Activated B cell treated with CpG ODN at 0.5 μM for 24 hours (primary cell): ENCODE results near the gene OR2Z1. TPM values are rescaled to one million over a fixed set of nuclear protein-coding genes. Genes with fewer than 3 reads are reported as not detected.
"Not testable (repeated sequence)": the region's sequence is repeated elsewhere in the genome, so short reads cannot be mapped to it uniquely, and the experiment has no call there.

Experiments
- ATAC-seq: fragments of 200-7000 bp; cut with Tn5 transposase; one replicate; pipeline ENCODE4 v1.10.0; 2021; ENCODE audit warnings: low read depth, mild to moderate bottlenecking, moderate library complexity
- CTCF ChIA-PET: fragments of 350-600 bp; sonication (Branson Sonifier 250); formaldehyde crosslinking; loops from one replicate; lab custom pipeline; 2021; ENCODE audit warnings: antibody characterized with exemption; lab: Charles Lee
- POLR2A ChIA-PET: fragments of 350-600 bp; sonication (Branson Sonifier 250); formaldehyde crosslinking; loops from one replicate; lab custom pipeline; 2021; ENCODE audit warnings: antibody characterized with exemption; lab: Charles Lee
- DNase-seq: peaks from one replicate; pipeline ENCODE4 v3.0.0; 2022
- H3K27ac Mint-ChIP-seq: one replicate; pipeline ENCODE4 v1.8.0; 2020; ENCODE audit warnings: mixed read lengths
- H3K27me3 Mint-ChIP-seq: one replicate; pipeline ENCODE4 v1.8.0; 2021; ENCODE audit warnings: mixed read lengths
- H3K36me3 Mint-ChIP-seq: one replicate; pipeline ENCODE4 v1.8.0; 2021; ENCODE audit warnings: low read depth, mixed read lengths
- H3K4me1 Mint-ChIP-seq: one replicate; pipeline ENCODE4 v1.8.0; 2021; ENCODE audit warnings: mixed read lengths
- H3K4me3 Mint-ChIP-seq: one replicate; pipeline ENCODE4 v1.8.0; 2020; ENCODE audit warnings: mild to moderate bottlenecking, mixed read lengths
- H3K9me3 Mint-ChIP-seq: one replicate; pipeline ENCODE4 v1.8.0; 2020; ENCODE audit warnings: mixed read lengths
- intact Hi-C: fragments of 100-400 bp; cut with micrococcal nuclease; formaldehyde crosslinking; loops from one replicate; pipeline ENCODE4 v1.15.1; 2024
- total RNA-seq: library from RNA; stranded (reverse); gene quantifications from 2 replicates; pipeline ENCODE4 v1.2.3, GENCODE V29; 2022
- TF ChIP-seq, protein P1 (sequence below): fragments of 200-600 bp; IDR thresholded peaks from one replicate; pipeline ENCODE4 v1.8.0; 2022; ENCODE audit warnings: antibody characterized with exemption, mild to moderate bottlenecking

Gene OR2Z1
- total RNA-seq, 1 donor from 2014 or later: not detected

DNA sequence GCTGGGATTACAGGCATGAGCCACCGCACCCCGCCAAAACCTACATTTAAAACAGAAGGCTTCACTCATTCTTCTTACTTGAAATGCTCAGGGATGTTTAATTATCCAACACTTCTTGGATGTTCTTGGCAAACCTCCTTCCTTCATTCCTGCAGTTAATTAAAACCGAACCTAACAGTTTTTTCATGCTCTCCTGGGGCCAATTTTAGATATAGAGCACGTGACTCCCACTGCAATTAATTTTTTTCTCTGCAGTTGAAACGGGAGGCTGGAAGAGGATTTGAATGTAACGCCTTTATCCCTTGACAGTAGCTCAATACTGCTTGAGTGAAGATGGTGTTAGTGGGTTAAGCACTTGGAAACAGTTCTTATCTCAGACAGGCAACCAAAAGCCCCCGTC lies 18.2 kb upstream of the OR2Z1 start:
- CTCF ChIA-PET: no interaction called here
- intact Hi-C loops: no loop called here
- no peak overlapping the region for H3K27ac Mint-ChIP-seq
- DNase-seq (no peak), ATAC-seq (no peak)
- H3K36me3 Mint-ChIP-seq: no peaks in the 10 kb centered on the region
- TF ChIP-seq, protein P1, sequence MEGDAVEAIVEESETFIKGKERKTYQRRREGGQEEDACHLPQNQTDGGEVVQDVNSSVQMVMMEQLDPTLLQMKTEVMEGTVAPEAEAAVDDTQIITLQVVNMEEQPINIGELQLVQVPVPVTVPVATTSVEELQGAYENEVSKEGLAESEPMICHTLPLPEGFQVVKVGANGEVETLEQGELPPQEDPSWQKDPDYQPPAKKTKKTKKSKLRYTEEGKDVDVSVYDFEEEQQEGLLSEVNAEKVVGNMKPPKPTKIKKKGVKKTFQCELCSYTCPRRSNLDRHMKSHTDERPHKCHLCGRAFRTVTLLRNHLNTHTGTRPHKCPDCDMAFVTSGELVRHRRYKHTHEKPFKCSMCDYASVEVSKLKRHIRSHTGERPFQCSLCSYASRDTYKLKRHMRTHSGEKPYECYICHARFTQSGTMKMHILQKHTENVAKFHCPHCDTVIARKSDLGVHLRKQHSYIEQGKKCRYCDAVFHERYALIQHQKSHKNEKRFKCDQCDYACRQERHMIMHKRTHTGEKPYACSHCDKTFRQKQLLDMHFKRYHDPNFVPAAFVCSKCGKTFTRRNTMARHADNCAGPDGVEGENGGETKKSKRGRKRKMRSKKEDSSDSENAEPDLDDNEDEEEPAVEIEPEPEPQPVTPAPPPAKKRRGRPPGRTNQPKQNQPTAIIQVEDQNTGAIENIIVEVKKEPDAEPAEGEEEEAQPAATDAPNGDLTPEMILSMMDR: no peak
- H3K27me3 Mint-ChIP-seq: peaks cover 15% of the 10 kb centered on the region
- H3K4me1 Mint-ChIP-seq: peaks cover 4% of the 10 kb centered on the region
- H3K4me3 Mint-ChIP-seq: no peak overlapping the region
- no peaks in the 10 kb centered on the region for H3K9me3 Mint-ChIP-seq
- POLR2A ChIA-PET: no interaction called here

DNA sequence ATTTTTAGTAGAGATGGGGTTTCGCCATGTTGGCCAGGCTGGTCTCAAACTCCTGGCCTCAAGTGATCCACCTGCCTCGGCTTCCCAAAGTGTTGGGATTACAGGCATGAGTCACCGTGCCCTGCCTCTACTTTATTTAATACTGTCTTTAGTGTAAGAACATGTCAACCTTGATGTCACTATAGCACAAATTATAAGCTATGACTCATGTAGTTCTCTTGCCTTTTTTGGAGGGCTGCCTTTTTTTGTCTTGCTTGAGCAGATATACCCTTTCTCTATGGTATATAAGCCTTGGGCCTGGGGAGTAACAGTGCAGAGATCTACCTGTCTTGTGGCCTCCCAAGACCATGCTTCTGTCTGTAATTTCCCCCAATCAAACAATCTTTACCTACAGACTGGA lies 16.1 kb upstream of the OR2Z1 start:
- ATAC-seq, H3K36me3 Mint-ChIP-seq, H3K4me1 Mint-ChIP-seq, H3K27ac Mint-ChIP-seq, H3K9me3 Mint-ChIP-seq, H3K4me3 Mint-ChIP-seq, DNase-seq, CTCF ChIA-PET, intact Hi-C loops, POLR2A ChIA-PET: not testable (repeated sequence)
- H3K27me3 Mint-ChIP-seq: peaks cover 10% of the 10 kb centered on the region

DNA sequence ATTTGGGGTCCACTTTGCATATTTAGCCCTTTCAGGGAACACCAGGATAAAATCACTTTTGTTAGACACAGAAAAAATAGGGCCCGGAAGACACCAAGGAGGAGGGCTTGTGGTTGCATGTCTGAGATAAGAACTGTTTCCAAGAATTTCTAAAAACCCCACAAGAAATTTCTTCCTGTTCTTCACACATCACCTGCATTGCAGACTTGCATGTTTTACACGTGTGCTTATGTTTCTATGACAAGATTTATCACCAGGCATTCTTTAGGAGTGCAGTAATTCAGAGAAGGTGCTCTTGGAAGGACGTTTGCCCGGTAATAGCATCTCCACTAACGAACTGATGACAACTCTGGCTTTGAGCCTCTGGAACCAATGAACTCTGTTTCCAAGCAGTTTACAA lies 15.7 kb upstream of the OR2Z1 start:
- DNase-seq (no peak), ATAC-seq (no peak)
- TF ChIP-seq, protein P1: no peak
- intact Hi-C loops: no loop called here
- no peaks in the 10 kb centered on the region for H3K9me3 Mint-ChIP-seq
- POLR2A ChIA-PET: no interaction called here
- peaks cover 9% of the 10 kb centered on the region for H3K27me3 Mint-ChIP-seq
- H3K4me1 Mint-ChIP-seq: peaks cover 4% of the 10 kb centered on the region
- H3K27ac Mint-ChIP-seq: no peak overlapping the region
- CTCF ChIA-PET: no interaction called here
- H3K36me3 Mint-ChIP-seq: no peaks in the 10 kb centered on the region
- H3K4me3 Mint-ChIP-seq: no peak overlapping the region

DNA sequence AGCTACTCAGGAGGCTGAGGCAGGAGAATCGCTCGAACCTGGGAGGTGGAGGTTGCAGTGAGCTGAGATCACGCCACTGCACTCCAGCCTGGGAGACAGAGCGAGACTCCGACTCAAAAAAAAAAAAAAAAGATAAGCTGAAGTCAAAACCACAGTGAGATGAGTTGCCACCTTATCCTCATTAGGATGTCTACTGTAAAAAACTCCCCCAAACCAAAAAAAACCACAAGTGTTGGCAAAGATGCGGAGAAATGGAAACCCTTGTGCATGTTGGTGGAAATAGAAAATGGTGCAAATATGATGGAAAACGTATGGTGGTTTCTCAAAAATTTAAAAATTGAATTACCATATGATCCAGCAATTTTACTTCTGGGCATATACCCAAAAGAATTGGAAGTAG lies 11.1 kb upstream of the OR2Z1 start:
- ATAC-seq, DNase-seq, intact Hi-C loops, H3K27ac Mint-ChIP-seq, CTCF ChIA-PET, POLR2A ChIA-PET, H3K36me3 Mint-ChIP-seq, H3K4me3 Mint-ChIP-seq, H3K4me1 Mint-ChIP-seq, H3K27me3 Mint-ChIP-seq: not testable (repeated sequence)
- H3K9me3 Mint-ChIP-seq: peaks cover 15% of the 10 kb centered on the region

DNA sequence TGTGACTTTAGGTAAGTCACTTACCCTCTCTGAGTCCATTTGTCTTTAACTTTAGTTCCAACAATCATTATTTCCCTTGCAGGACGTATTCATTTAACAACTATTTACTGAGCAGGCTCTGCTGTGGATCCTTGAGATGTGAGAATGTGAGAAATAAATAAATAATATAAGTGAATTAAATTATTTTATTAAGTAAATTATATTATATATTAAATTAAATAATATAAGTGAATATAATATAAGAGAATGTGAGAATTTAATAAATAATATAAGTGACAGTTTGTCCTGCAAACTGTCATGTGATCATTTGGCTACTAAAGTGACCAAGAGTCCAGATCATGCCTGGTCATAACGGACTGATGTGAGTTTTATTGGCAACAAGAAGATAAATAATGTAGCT lies 598 bp downstream of the OR2Z1 start:
- DNase-seq: no peak
- no peaks in the 10 kb centered on the region for H3K4me1 Mint-ChIP-seq
- POLR2A ChIA-PET: no interaction called here
- H3K27ac Mint-ChIP-seq: no peak overlapping the region
- peaks cover 3% of the 10 kb centered on the region for H3K9me3 Mint-ChIP-seq
- ATAC-seq: no peak
- CTCF ChIA-PET: no interaction called here
- no peak overlapping the region for H3K4me3 Mint-ChIP-seq
- intact Hi-C loops: no loop called here
- H3K36me3 Mint-ChIP-seq: no peaks in the 10 kb centered on the region
- TF ChIP-seq, protein P1: no peak
- H3K27me3 Mint-ChIP-seq: peaks cover 11% of the 10 kb centered on the region

DNA sequence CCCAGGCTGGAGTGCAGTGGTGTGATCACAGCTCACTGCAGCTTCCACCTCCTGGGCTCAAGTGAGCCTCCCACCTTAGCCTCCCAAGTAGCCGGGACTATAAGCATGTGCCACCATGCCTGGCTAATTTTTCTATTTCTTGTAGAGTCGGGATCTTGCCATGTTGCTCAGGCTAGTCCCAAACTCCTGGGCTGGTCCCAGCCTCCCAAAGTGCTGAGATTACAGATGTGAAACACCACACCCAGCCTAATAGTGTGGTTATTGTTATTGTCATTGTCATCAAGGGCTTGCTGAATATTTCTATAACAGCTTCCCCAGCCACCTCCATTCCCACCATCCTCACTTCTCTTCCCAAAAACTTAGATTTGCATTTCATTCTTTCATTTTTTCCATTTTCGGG lies 2.8 kb downstream of the OR2Z1 start:
- ATAC-seq (no peak), DNase-seq (no peak)
- H3K27me3 Mint-ChIP-seq: peaks cover 11% of the 10 kb centered on the region
- CTCF ChIA-PET: no interaction called here
- intact Hi-C loops: no loop called here
- H3K36me3 Mint-ChIP-seq: no peaks in the 10 kb centered on the region
- H3K4me1 Mint-ChIP-seq: no peaks in the 10 kb centered on the region
- POLR2A ChIA-PET: no interaction called here
- no peaks in the 10 kb centered on the region for H3K9me3 Mint-ChIP-seq
- TF ChIP-seq, protein P1: no peak
- no peak overlapping the region for H3K27ac Mint-ChIP-seq
- no peak overlapping the region for H3K4me3 Mint-ChIP-seq
